Measurements from ENCODE around the gene ADAD2.

GRCh38 chr16:84225571-84225970 is 34.6 kb downstream of the ADAD2 start:
- TF ChIP-seq, protein P1, sequence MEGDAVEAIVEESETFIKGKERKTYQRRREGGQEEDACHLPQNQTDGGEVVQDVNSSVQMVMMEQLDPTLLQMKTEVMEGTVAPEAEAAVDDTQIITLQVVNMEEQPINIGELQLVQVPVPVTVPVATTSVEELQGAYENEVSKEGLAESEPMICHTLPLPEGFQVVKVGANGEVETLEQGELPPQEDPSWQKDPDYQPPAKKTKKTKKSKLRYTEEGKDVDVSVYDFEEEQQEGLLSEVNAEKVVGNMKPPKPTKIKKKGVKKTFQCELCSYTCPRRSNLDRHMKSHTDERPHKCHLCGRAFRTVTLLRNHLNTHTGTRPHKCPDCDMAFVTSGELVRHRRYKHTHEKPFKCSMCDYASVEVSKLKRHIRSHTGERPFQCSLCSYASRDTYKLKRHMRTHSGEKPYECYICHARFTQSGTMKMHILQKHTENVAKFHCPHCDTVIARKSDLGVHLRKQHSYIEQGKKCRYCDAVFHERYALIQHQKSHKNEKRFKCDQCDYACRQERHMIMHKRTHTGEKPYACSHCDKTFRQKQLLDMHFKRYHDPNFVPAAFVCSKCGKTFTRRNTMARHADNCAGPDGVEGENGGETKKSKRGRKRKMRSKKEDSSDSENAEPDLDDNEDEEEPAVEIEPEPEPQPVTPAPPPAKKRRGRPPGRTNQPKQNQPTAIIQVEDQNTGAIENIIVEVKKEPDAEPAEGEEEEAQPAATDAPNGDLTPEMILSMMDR (IDR thresholded peaks at IDR 0.05; ENCODE audit: insufficient read depth, low read depth, low read length): no peak
- no peak for TF ChIP-seq EZH2 (IDR thresholded peaks at IDR 0.05; ENCODE audit: insufficient read depth, low read length)

Data from astrocyte (in vitro differentiated cells and primary cell).